ENCODE measurements around the gene EIF4G3. TPM values are rescaled to one million over a fixed set of nuclear protein-coding genes. Genes with fewer than 3 reads are reported as not detected.

The EIF4G3 gene
- total and polyA plus RNA-seq, 2 of the 8 experiments (the other 6 are each of a cell fraction or from before 2014, with no cell fraction given): 47.5 to 66.6 TPM

GRCh38 chr1:20821466-20821865 lies 355.2 kb downstream of the EIF4G3 start:
- Histone ChIP-seq H2BK12ac (ENCODE audit: low read depth, low read length) (no peak overlapping the region), H3K27me3 (replicated peaks in 1 of 4; ENCODE audit: control insufficient read depth in 3 of 4, extremely low read depth in 1 of 4, insufficient read depth in 3 of 4, low read length in 3 of 4) (no peaks in the 10 kb centered on the region), H2AK5ac (ENCODE audit: low read depth, low read length) (no peak overlapping the region), H2BK15ac (ENCODE audit: low read length) (no peak overlapping the region), H4K8ac (ENCODE audit: extremely low read depth, insufficient read depth, low read length) (no peak overlapping the region), H4K91ac (replicated peaks; ENCODE audit: insufficient read length, low read length) (no peak overlapping the region), H3K4me2 (ENCODE audit: insufficient read depth in 1 of 2, low read depth in 2 of 2, low read length in 2 of 2) (no peak overlapping the region), H3K23ac (ENCODE audit: insufficient read length) (no peak overlapping the region), H3K23me2 (ENCODE audit: low read depth, low read length) (no peaks in the 10 kb centered on the region), H4K20me1 (replicated peaks in 1 of 2; ENCODE audit: control insufficient read depth in 1 of 2, insufficient read depth in 2 of 2, low read length in 2 of 2) (no peaks in the 10 kb centered on the region), H3K79me2 (ENCODE audit: control insufficient read depth in 1 of 2, insufficient read depth in 2 of 2, low read length in 2 of 2) (no peaks in the 10 kb centered on the region), H3K36me3 (ENCODE audit: control insufficient read depth in 2 of 4, insufficient read depth in 4 of 4, low read length in 3 of 4) (peaks cover 2 to 27% (median 12%) of the 10 kb centered on the region in 4 experiments; a peak in 7 of 8 replicates), H2BK120ac (replicated peaks; ENCODE audit: low read depth, low read length) (no peak overlapping the region), H2BK20ac (ENCODE audit: low read length) (no peak overlapping the region), H3K18ac (ENCODE audit: extremely low read depth, low read length) (no peak overlapping the region), H2BK5ac (ENCODE audit: low read depth, low read length) (no peak overlapping the region), H3K14ac (ENCODE audit: insufficient read length) (no peak overlapping the region), H3K56ac (replicated peaks; ENCODE audit: insufficient read length, low read depth, low read length) (no peak overlapping the region), H3K4me3 (ENCODE audit: extremely low read depth in 1 of 4, insufficient read depth in 2 of 4, low read depth in 3 of 4, low read length in 4 of 4) (no peak overlapping the region), H3K9ac (replicated peaks in 1 of 4; ENCODE audit: extremely low read depth in 1 of 4, low read depth in 3 of 4, low read length in 3 of 4) (no peak overlapping the region), H2AFZ (ENCODE audit: low read length) (no peak overlapping the region), H3K4ac (replicated peaks; ENCODE audit: insufficient read length, low read depth, low read length) (no peak overlapping the region), H4K5ac (ENCODE audit: insufficient read length, low read depth, low read length) (no peak overlapping the region), H3K27ac (ENCODE audit: low read depth, low read length) (no peak overlapping the region), H3K4me1 (replicated peaks in 1 of 4; ENCODE audit: control insufficient read depth in 3 of 4, insufficient read depth in 4 of 4, low read length in 3 of 4) (no peaks in the 10 kb centered on the region), H3K9me3 (ENCODE audit: insufficient read depth in 2 of 2, low read depth in 1 of 2, low read length in 1 of 2) (no peaks in the 10 kb centered on the region), H3K79me1 (ENCODE audit: low read depth, low read length) (no peaks in the 10 kb centered on the region)
- FAIRE-seq (no peak), DNase-seq (ENCODE audit: low read depth in 1 of 2, low spot score in 2 of 2) (no peak)
- WGBS, 2 experiments (ENCODE audit: extremely low coverage in 1 of 2, insufficient coverage in 1 of 2, insufficient read length in 1 of 2, insufficient replicate concordance in 2 of 2, low coverage in 1 of 2, low lambda C conversion rate in 2 of 2, missing lambda C conversion rate in 1 of 2): 44% methylated on average over 2 of the region's 2 CpGs; no CpG with 5 or more reads in 1 of the 2 experiments
- POLR2A ChIA-PET (ENCODE audit: partially characterized antibody): no interaction called here
- CTCF ChIA-PET (ENCODE audit: partially characterized antibody): interaction anchor here (1.4 kb wide), 1 partner anchor 374 kb away, joined by 3 read pairs; no protein-coding TSS in a partner anchor
- no peak for TF ChIP-seq BCL11A (IDR thresholded peaks at IDR 0.05; ENCODE audit: low read depth in 2 of 2, low read length in 2 of 2)
- no peak for TF ChIP-seq MAX (IDR thresholded peaks at IDR 0.05)
- no peak for TF ChIP-seq EP300 (IDR thresholded peaks at IDR 0.05; ENCODE audit: borderline replicate concordance in 1 of 2, low read depth in 2 of 2, low read length in 2 of 2)
- no peak for TF ChIP-seq CBX8 (IDR thresholded peaks at IDR 0.05; ENCODE audit: borderline replicate concordance, low read depth, low read length)
- no peak for TF ChIP-seq POU5F1 (IDR thresholded peaks at IDR 0.05; ENCODE audit: low read depth, low read length)
- no peak for TF ChIP-seq FOSL1 (IDR thresholded peaks at IDR 0.05; ENCODE audit: insufficient read depth, low read depth, low read length)
- no peak for TF ChIP-seq KDM1A (IDR thresholded peaks at IDR 0.05; ENCODE audit: borderline replicate concordance, low read length)
- TF ChIP-seq ATF2 (IDR thresholded peaks at IDR 0.05; ENCODE audit: low read length): no peak
- no peak for TF ChIP-seq CHD1 (IDR thresholded peaks at IDR 0.05; ENCODE audit: low read depth, low read length)
- no peak for TF ChIP-seq CREB1 (IDR thresholded peaks at IDR 0.05)
- TF ChIP-seq RNF2 (IDR thresholded peaks at IDR 0.05; ENCODE audit: borderline replicate concordance, low read depth, low read length, missing control alignments, poor library complexity, severe bottlenecking): no peak
